ENCODE data around the gene TSPAN2.

- TF ChIP-seq CTCF (IDR thresholded peaks at IDR 0.05) (no peak), POLR2A (IDR thresholded peaks at IDR 0.05) (no peak)
Measured at GRCh38 chr1:115121793-115122192, 32.5 kb upstream of the TSPAN2 start.

Data from heart left ventricle (tissue), 13 donors.